Esophagus squamous epithelium (tissue), 5 donors: ENCODE measurements around the gene CER1. TPM values are rescaled to one million over a fixed set of nuclear protein-coding genes. Genes with fewer than 3 reads are reported as not detected.

Experiments used
- DNase-seq: peaks from one replicate; lab custom pipeline; 2025; lab: John Stamatoyannopoulos, UW
- H3K27ac ChIP-seq, 4 donors: fragments of 200-600 bp; sonication (generic); one replicate each; pipeline ENCODE4 v1.5.1; 2016 to 2019; ENCODE audit warnings: mild to moderate bottlenecking in 1 of 4
- H3K27me3 ChIP-seq, 4 donors: fragments of 200-600 bp; sonication (generic); 1 replicate in 3 of 4; 2 replicates in 1 of 4; pipeline versions ENCODE4 v1.5.1 to v1.6.0; 2017 to 2021; ENCODE audit warnings: antibody characterized with exemption in 1 of 4
- H3K36me3 ChIP-seq, 3 donors: fragments of 200-600 bp; sonication (generic); one replicate each; pipeline ENCODE4 v1.5.1; 2016 to 2019
- H3K4me1 ChIP-seq, 3 donors: fragments of 200-600 bp; sonication (generic); one replicate each; pipeline ENCODE4 v1.5.1; 2017 to 2019
- H3K4me3 ChIP-seq, 4 donors: fragments of 200-600 bp; sonication (generic); 1 replicate in 3 of 4; 2 replicates in 1 of 4; pipeline ENCODE4 v1.5.1; 2016 to 2019; ENCODE audit warnings: mild to moderate bottlenecking in 2 of 4, moderate library complexity in 1 of 4
- H3K9me3 ChIP-seq, 3 donors: fragments of 200-600 bp; sonication (generic); one replicate each; pipeline ENCODE4 v1.5.1; 2016 to 2019
- POLR2A ChIP-seq, 4 donors: fragments of 450-650 bp; IDR thresholded peaks; one replicate each; pipeline ENCODE4 v1.6.1; 2017; ENCODE audit warnings: antibody characterized with exemption in 4 of 4, mild to moderate bottlenecking in 4 of 4, moderate library complexity in 3 of 4
- WGBS, 2 donors: methylation state at CpG; one replicate each; pipeline ENCODE4 v1.1.5; 2018; 5-methylcytosine and 5-hydroxymethylcytosine counted together
- intact Hi-C: fragments of 100-400 bp; cut with DNase I; formaldehyde crosslinking; loops from one replicate; pipeline ENCODE4 v1.15.0; 2022
- total RNA-seq, 4 donors: library from RNA; depleted of rRNA; stranded (reverse); fragments of >200 nt; gene quantifications; one replicate each; pipeline ENCODE4 v1.1.0, GENCODE V29; 2016
- TF ChIP-seq, protein P1 (sequence below), 6 experiments: fragments of 450-650 bp in 4 of 6; fragments of 200-600 bp in 2 of 6; sonication (generic) in 2 of 6; IDR thresholded peaks; one replicate each; pipeline ENCODE4 v1.5.1; 2016 to 2019; ENCODE audit warnings: antibody characterized with exemption in 6 of 6, mild to moderate bottlenecking in 4 of 6, moderate library complexity in 4 of 6
- donor health status: DM: yes; HTN: yes; CAD: no.

CER1 gene
- total RNA-seq, 4 donors from 2014 or later = not detected

DNA sequence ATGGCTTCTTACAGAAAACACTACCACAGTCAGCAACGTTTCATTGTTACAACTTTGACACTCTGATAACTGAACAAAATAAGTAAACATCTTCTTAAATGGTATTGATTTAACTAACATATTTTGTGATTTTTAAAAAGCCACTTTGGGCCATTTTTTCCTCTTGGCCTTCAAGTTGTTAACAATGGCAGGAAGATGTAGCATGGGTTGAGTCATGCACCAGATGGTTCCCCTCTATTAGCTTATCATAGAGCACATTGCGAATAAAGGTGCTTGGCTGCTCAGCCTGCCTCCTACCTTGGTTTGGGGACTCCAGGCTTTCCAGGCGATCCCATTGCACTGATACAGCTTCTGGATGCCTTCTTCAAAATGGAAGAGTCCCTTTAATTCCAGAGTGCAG, 24.1 kb upstream of the CER1 start:
- no peaks in the 10 kb centered on the region for H3K36me3 ChIP-seq
- no peaks in the 10 kb centered on the region for H3K9me3 ChIP-seq
- 86 to 89% methylated on average over 3 of the region's 3 CpGs for WGBS, 2 donors
- TF ChIP-seq, protein P1, sequence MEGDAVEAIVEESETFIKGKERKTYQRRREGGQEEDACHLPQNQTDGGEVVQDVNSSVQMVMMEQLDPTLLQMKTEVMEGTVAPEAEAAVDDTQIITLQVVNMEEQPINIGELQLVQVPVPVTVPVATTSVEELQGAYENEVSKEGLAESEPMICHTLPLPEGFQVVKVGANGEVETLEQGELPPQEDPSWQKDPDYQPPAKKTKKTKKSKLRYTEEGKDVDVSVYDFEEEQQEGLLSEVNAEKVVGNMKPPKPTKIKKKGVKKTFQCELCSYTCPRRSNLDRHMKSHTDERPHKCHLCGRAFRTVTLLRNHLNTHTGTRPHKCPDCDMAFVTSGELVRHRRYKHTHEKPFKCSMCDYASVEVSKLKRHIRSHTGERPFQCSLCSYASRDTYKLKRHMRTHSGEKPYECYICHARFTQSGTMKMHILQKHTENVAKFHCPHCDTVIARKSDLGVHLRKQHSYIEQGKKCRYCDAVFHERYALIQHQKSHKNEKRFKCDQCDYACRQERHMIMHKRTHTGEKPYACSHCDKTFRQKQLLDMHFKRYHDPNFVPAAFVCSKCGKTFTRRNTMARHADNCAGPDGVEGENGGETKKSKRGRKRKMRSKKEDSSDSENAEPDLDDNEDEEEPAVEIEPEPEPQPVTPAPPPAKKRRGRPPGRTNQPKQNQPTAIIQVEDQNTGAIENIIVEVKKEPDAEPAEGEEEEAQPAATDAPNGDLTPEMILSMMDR (IDR thresholded peaks at IDR 0.05) = no peak
- no peak for TF ChIP-seq POLR2A (IDR thresholded peaks at IDR 0.05)
- H3K4me3 ChIP-seq = no peak overlapping the region
- intact Hi-C loops = no loop called here
- H3K27me3 ChIP-seq = no peaks in the 10 kb centered on the region
- no peaks in the 10 kb centered on the region for H3K4me1 ChIP-seq
- no peak for DNase-seq
- H3K27ac ChIP-seq = no peak overlapping the region

DNA sequence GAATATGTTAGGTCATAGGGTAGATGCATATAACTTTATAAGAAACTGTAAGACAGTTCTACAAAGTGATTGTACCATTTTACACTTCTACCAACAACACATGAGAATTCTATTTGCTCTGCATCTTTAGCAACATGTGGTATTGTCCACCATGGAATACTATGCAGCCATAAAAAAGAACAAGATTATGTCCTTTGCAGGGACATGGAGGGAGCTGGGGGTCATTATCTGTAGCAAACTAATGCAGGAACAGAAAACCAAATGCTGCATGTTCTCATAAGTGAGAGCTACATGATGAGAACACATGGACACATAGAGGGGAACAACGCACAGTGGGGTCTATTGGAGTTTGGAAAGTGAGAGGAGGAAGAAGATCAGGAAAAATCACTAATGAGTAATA, 22.2 kb upstream of the CER1 start:
- intact Hi-C loops = no loop called here
- no peak for DNase-seq
- Histone ChIP-seq H3K27me3 (no peaks in the 10 kb centered on the region), H3K9me3 (no peaks in the 10 kb centered on the region), H3K4me1 (no peaks in the 10 kb centered on the region), H3K36me3 (no peaks in the 10 kb centered on the region), H3K4me3 (no peak overlapping the region), H3K27ac (no peak overlapping the region)
- WGBS, 2 donors = 78 to 95% methylated on average over 1 of the region's 1 CpG
- no peak for TF ChIP-seq POLR2A (IDR thresholded peaks at IDR 0.05)
- TF ChIP-seq, protein P1 (IDR thresholded peaks at IDR 0.05) = no peak

DNA sequence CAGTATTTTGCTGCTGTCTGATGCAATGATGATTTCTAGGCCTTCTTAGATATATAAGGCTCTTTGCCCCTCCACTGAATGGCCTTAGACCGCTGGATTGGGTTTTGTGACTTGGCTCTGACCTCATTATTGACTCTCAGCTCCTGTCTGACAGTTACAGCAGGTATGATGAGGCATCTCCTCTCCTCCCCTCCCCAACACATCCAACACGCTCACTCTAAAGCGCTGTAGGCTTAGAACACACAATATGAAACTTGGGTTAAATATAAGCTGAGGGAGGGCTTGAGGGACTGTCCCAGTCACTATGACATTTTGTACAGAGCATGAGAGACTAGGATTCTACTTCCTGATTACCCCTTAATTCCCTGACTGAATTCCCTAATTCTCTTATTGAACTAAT, 18.8 kb upstream of the CER1 start:
- H3K36me3 ChIP-seq = no peaks in the 10 kb centered on the region
- WGBS, 2 donors = 71 to 88% methylated on average over 3 of the region's 3 CpGs
- H3K27me3 ChIP-seq = no peaks in the 10 kb centered on the region
- TF ChIP-seq POLR2A (IDR thresholded peaks at IDR 0.05) = no peak
- TF ChIP-seq, protein P1 (IDR thresholded peaks at IDR 0.05) = no peak
- intact Hi-C loops = no loop called here
- no peak overlapping the region for H3K27ac ChIP-seq
- DNase-seq = no peak
- no peaks in the 10 kb centered on the region for H3K4me1 ChIP-seq
- H3K9me3 ChIP-seq = no peaks in the 10 kb centered on the region
- no peak overlapping the region for H3K4me3 ChIP-seq

DNA sequence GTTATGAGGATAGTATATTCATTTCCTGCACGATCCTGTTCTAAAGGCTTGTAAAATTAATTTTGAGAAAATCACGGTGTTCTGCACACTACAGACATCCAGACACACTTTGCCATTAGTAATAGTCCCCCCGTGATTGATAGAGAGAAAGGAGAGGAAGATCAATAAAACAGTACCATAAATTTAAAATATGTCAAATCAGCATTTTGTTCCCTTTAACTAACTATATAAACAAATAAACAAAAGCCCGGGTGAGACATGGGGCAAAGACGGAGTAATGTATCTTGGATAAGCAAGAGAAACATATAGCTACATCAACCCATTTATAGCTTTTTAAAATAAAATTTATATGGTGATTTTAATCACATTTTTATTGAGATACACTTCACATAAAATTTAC, 10.6 kb upstream of the CER1 start:
- H3K36me3 ChIP-seq = no peaks in the 10 kb centered on the region
- H3K4me1 ChIP-seq = no peaks in the 10 kb centered on the region
- H3K27me3 ChIP-seq = no peaks in the 10 kb centered on the region
- no peaks in the 10 kb centered on the region for H3K9me3 ChIP-seq
- H3K4me3 ChIP-seq = no peak overlapping the region
- intact Hi-C loops = no loop called here
- DNase-seq = no peak
- H3K27ac ChIP-seq = no peak overlapping the region
- no peak for TF ChIP-seq POLR2A (IDR thresholded peaks at IDR 0.05)
- TF ChIP-seq, protein P1 (IDR thresholded peaks at IDR 0.05) = no peak
- WGBS, 2 donors = 73% methylated on average over 5 of the region's 5 CpGs

DNA sequence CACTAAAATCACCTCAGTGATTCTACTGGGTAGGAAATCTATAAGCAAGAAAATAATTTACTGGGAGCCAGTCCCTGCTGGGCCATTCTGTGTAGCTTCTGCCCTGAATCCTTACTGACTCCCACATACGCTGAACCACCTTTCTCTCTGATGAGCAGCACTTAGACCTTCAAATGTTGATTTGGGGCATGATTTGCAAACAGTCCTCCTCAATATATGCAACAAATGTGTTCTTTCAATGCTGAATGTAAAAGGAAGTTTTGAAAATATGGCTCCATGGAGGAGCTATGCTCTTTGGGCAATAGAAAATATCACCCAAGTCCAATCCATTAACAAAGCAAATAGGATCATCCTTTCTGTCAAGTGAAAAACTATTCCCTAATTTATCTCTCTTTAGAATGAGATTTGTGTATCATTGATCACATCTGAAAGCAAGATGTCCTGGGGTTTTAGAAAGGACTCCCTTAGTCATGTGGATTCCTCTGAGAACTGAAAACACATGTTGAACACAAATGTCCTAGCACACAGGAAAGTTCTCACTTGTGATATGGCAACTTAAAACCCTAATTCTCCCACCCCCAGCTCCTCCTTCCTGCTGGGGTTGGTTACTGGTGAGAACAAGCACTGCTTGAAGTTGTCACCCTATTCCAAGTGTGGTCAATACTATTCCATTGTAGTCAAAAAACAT, 8.9 kb upstream of the CER1 start:
- Histone ChIP-seq H3K27ac (no peak overlapping the region), H3K9me3 (no peaks in the 10 kb centered on the region), H3K4me1 (no peaks in the 10 kb centered on the region), H3K27me3 (no peaks in the 10 kb centered on the region), H3K36me3 (no peaks in the 10 kb centered on the region), H3K4me3 (no peak overlapping the region)
- DNase-seq = no peak
- TF ChIP-seq POLR2A (IDR thresholded peaks at IDR 0.05) = no peak
- TF ChIP-seq, protein P1 (IDR thresholded peaks at IDR 0.05) = no peak
- 100% methylated on average over 1 of the region's 1 CpG for WGBS, 2 donors
- intact Hi-C loops = no loop called here
